ENCODE data around the gene ATG7.
"Not testable (repeated sequence)": the region's sequence is repeated elsewhere in the genome, so short reads cannot be mapped to it uniquely, and the experiment has no call there.

ATG7 gene

DNA sequence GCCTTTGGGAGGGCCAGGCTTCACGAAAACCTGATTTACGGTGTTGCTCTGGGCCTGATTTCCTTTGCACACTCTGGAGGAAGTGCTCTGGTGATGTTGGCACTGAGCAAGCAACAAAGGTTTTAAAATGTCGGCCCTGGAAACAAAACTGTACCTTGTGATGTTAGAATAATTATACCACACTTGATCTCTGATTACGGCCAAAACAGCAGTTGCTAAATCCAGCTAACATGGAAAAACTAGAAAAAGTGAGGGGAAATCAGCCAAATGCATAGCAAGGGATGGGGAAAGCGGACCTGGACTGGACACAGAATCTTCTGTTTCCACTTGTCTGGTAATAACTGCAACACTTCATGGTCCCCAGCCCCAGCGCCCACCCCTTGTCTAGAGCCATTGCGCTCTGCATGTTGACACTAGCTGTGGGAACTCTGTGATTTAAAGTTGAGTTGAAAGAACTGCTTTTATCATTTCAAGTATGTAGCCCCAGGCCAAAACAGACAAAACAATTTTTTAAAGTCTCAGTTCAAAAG lies 251.4 kb downstream of the ATG7 start:
- TF ChIP-seq, protein P1, sequence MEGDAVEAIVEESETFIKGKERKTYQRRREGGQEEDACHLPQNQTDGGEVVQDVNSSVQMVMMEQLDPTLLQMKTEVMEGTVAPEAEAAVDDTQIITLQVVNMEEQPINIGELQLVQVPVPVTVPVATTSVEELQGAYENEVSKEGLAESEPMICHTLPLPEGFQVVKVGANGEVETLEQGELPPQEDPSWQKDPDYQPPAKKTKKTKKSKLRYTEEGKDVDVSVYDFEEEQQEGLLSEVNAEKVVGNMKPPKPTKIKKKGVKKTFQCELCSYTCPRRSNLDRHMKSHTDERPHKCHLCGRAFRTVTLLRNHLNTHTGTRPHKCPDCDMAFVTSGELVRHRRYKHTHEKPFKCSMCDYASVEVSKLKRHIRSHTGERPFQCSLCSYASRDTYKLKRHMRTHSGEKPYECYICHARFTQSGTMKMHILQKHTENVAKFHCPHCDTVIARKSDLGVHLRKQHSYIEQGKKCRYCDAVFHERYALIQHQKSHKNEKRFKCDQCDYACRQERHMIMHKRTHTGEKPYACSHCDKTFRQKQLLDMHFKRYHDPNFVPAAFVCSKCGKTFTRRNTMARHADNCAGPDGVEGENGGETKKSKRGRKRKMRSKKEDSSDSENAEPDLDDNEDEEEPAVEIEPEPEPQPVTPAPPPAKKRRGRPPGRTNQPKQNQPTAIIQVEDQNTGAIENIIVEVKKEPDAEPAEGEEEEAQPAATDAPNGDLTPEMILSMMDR (IDR thresholded peaks at IDR 0.05; ENCODE audit: borderline replicate concordance, control extremely low read depth, extremely low read depth, insufficient read depth, missing control alignments): no peak
- in situ Hi-C loops (cut with MboI; ENCODE audit: low sequenced_read_pairs, unreplicated experiment): no loop called here
- no peak for DNase-seq (ENCODE audit: low spot score)

DNA sequence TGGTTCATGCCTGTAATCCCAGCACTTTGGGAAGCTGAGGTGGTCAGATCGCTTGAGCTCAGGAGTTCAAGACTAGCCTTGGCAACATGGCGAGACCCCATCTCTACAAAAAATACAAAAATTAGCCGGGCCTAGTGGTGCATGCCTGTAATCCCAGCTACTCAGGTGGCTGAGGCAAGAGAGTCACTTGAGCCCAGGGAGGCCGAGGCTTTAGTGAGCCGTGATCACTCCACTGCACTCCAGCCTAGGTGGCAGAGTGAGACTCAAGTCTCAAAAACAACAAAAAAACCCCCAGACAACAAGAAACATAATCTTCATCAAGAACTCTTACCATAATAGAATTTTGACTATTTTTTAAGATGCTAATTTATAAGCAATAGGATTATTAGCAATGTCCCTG lies 253.9 kb downstream of the ATG7 start:
- in situ Hi-C loops (cut with MboI; ENCODE audit: low sequenced_read_pairs, unreplicated experiment); DNase-seq (ENCODE audit: low spot score): not testable (repeated sequence)

DNA sequence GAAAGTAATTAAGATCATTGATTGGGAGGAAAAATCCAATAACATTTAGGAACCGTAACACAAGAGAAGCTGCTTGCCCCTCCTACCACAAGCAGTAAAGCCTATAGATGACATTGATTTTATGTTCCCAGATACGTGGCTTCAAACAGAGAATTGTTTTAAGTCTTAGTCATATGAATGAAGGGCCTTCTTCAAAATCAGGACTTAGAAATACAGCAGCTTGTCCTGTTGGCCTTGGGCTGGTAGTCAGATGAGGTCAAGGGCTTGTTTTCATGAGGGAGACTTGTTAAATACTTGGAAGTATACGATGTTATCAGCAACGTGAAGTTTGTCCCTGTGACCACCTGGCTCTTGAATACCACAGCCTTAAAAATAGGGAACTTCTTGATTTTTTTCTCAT lies 257.1 kb downstream of the ATG7 start:
- TF ChIP-seq, protein P1 (IDR thresholded peaks at IDR 0.05; ENCODE audit: borderline replicate concordance, control extremely low read depth, extremely low read depth, insufficient read depth, missing control alignments): no peak
- DNase-seq (ENCODE audit: low spot score): no peak
- in situ Hi-C loops (cut with MboI; ENCODE audit: low sequenced_read_pairs, unreplicated experiment): no loop called here

DNA sequence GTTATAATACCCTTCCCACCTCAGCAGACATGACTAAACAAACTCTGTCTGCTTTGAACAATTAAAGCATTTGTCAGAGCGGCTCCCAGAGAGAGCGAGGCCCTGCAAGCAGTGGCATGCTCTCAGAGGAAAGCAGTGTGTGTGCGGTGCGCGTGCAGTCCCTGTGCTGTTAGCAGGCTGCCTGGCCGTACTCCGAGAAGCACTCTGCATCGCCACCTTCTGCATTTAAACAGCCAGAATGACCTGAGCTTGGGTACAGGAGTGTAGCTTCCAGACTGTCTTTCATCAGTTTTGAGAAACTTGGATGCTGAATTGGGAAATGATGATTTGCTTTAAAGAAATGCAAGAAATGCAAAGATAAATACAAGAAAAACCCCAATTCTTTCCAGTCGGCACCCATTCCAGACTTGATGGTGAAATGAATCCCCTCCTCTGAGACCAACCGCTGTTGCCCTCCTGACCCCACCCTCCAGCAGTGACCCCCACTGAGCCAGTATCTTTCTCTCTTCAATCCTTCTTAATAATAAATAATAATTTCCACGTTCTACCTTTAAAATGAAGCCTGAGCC lies 258.0 kb downstream of the ATG7 start:
- no peak for DNase-seq (ENCODE audit: low spot score)
- in situ Hi-C loops (cut with MboI; ENCODE audit: low sequenced_read_pairs, unreplicated experiment): no loop called here
- TF ChIP-seq, protein P1 (IDR thresholded peaks at IDR 0.05; ENCODE audit: borderline replicate concordance, control extremely low read depth, extremely low read depth, insufficient read depth, missing control alignments): no peak

DNA sequence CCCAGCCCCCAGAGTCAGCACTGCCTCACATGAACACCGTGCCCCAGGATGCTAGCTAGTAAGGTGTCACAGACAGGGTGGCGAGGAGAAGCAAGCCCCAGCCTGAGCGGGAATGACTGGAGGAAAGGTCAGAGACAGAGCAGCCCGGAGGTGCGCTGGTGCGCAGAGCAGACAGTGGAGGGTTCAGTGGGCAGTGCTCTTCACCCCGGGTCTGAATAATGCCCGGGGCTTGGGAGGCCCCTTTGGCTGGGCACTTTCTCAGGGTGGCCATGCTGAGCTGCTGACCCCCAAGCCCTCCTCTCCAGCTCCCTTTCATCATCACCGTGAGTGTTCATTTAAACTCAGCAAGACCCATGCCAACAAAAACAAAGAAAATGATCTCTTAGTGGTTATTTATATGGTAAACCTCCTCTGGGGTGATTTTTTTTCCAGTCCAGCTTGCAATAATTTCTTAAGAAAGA lies 260.8 kb downstream of the ATG7 start:
- in situ Hi-C loops (cut with MboI; ENCODE audit: low sequenced_read_pairs, unreplicated experiment): no loop called here
- no peak for DNase-seq (ENCODE audit: low spot score)
- TF ChIP-seq, protein P1 (IDR thresholded peaks at IDR 0.05; ENCODE audit: borderline replicate concordance, control extremely low read depth, extremely low read depth, insufficient read depth, missing control alignments): no peak

DNA sequence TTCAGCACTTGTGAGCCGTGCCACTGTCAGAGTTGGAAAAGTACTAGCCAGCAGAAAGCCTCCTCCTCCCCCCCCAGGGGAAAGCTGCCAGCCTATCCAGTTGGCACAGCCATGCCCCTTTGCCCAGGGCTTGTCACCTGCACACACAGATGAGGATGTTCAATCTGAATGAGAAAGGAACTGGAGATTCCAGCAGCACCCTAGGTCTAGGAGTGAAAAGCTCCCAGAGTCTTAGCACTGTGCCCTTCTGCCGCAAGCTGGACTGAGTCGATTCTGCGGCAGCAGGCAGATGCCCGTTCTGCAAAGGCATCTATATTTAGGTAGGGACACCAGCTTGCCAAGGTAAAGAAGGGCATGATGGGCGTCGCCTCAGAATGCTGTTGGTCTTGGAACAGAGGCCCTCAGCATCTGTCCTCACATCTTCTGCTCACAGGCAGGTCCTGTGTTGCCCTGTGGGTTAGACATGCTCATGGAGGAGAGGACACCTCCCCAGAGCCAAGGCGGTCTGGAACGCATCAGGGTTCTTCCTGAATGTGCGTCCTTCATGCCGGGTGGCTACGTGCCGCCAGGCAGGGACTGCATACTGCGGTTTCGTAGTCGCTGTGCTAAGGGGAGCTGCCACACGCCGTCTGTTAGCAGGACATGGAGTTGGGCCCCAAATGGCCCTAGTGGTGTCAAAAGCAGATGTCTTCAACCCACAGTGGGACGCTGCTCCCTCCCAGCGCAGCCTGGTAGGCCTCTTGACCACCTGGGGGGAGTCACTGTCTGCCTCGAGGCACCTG lies 262.0 kb downstream of the ATG7 start:
- TF ChIP-seq, protein P1 (IDR thresholded peaks at IDR 0.05; ENCODE audit: borderline replicate concordance, control extremely low read depth, extremely low read depth, insufficient read depth, missing control alignments): no peak
- in situ Hi-C loops (cut with MboI; ENCODE audit: low sequenced_read_pairs, unreplicated experiment): no loop called here

DNA sequence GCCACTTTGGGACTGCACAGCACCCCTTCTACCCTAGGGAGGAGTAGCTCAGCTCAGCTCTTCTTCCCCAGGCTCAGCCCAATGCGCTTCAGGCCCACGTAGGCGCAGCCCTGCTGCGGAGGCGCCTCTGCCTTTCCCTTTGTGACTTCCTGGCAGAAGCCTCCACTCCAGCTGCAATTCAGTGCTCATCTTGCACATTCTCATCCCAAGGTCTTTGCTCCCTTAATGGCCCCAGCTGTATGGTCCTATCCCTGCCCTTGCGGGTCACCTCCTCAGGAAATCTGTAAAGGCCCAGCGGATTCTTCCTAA lies 262.6 kb downstream of the ATG7 start:
- in situ Hi-C loops (cut with MboI; ENCODE audit: low sequenced_read_pairs, unreplicated experiment): no loop called here
- no peak for DNase-seq (ENCODE audit: low spot score)
- TF ChIP-seq, protein P1 (IDR thresholded peaks at IDR 0.05; ENCODE audit: borderline replicate concordance, control extremely low read depth, extremely low read depth, insufficient read depth, missing control alignments): no peak

More for the DNA sequence above, 262.0 kb downstream of the ATG7 start:
- no peak for DNase-seq (ENCODE audit: low spot score)

All from GM13976 (cell line).